Measurements from ENCODE around the gene AIG1. TPM values are rescaled to one million over a fixed set of nuclear protein-coding genes. Genes with fewer than 3 reads are reported as not detected.

The AIG1 gene
- total and polyA plus RNA-seq, 2 donors (not counting 1 experiment from before 2014, with no cell fraction given) = 40.6 to 42.2 TPM

GRCh38 chr6:143368426-143368825, 307.7 kb downstream of the AIG1 start:
- Histone ChIP-seq H3K27ac (ENCODE audit: insufficient read depth, low read length) (no peak overlapping the region), H3K36me3 (ENCODE audit: control insufficient read depth, insufficient read depth, low read length) (no peaks in the 10 kb centered on the region), H3K9ac (ENCODE audit: insufficient read depth, low read length) (no peak overlapping the region), H2AFZ (ENCODE audit: low read length) (no peak overlapping the region), H3K4me2 (ENCODE audit: extremely low read depth, insufficient read depth, low read length) (no peak overlapping the region), H3K79me2 (ENCODE audit: control insufficient read depth, insufficient read depth, low read length) (no peaks in the 10 kb centered on the region), H3K27me3 (ENCODE audit: control insufficient read depth, insufficient read depth, low read length) (no peaks in the 10 kb centered on the region), H3K4me1 (ENCODE audit: control insufficient read depth, extremely low read depth, insufficient read depth, low read length) (no peaks in the 10 kb centered on the region), H4K20me1 (ENCODE audit: control insufficient read depth, extremely low read depth, insufficient read depth, low read length) (no peaks in the 10 kb centered on the region), H3K9me3 (ENCODE audit: control insufficient read depth, insufficient read depth, low read depth, low read length) (no peaks in the 10 kb centered on the region), H3K4me3 (replicated peaks in 1 of 4; ENCODE audit: control extremely low read depth in 1 of 4, insufficient read depth in 1 of 4, low read depth in 3 of 4, low read length in 4 of 4) (no peak overlapping the region)
- DNase-seq (ENCODE audit: low read depth in 2 of 2) = peak; percentile 44 to 47
- TF ChIP-seq CTCF (conservative IDR thresholded peaks at IDR 0.05 in 1 of 2, IDR thresholded peaks at IDR 0.05 in 1 of 2; ENCODE audit: low read depth in 1 of 2, low read length in 2 of 2) (no peak), EZH2 (IDR thresholded peaks at IDR 0.05; ENCODE audit: low read length, missing control alignments) (no peak)

GRCh38 chr6:143369971-143370370, 309.3 kb downstream of the AIG1 start:
- H3K9me3 ChIP-seq (ENCODE audit: control insufficient read depth, insufficient read depth, low read depth, low read length) = no peaks in the 10 kb centered on the region
- no peak overlapping the region for H2AFZ ChIP-seq (ENCODE audit: low read length)
- H3K79me2 ChIP-seq (ENCODE audit: control insufficient read depth, insufficient read depth, low read length) = no peaks in the 10 kb centered on the region
- H3K9ac ChIP-seq (ENCODE audit: insufficient read depth, low read length) = no peak overlapping the region
- no peak overlapping the region for H3K27ac ChIP-seq (ENCODE audit: insufficient read depth, low read length)
- DNase-seq (ENCODE audit: low read depth in 2 of 2) = no peak
- no peaks in the 10 kb centered on the region for H4K20me1 ChIP-seq (ENCODE audit: control insufficient read depth, extremely low read depth, insufficient read depth, low read length)
- no peaks in the 10 kb centered on the region for H3K36me3 ChIP-seq (ENCODE audit: control insufficient read depth, insufficient read depth, low read length)
- no peak for TF ChIP-seq CTCF (conservative IDR thresholded peaks at IDR 0.05 in 1 of 2, IDR thresholded peaks at IDR 0.05 in 1 of 2; ENCODE audit: low read depth in 1 of 2, low read length in 2 of 2)
- no peak for TF ChIP-seq EZH2 (IDR thresholded peaks at IDR 0.05; ENCODE audit: low read length, missing control alignments)
- H3K4me2 ChIP-seq (ENCODE audit: extremely low read depth, insufficient read depth, low read length) = no peak overlapping the region
- no peaks in the 10 kb centered on the region for H3K27me3 ChIP-seq (ENCODE audit: control insufficient read depth, insufficient read depth, low read length)
- no peak overlapping the region for H3K4me3 ChIP-seq (replicated peaks in 1 of 4; ENCODE audit: control extremely low read depth in 1 of 4, insufficient read depth in 1 of 4, low read depth in 3 of 4, low read length in 4 of 4)
- H3K4me1 ChIP-seq (ENCODE audit: control insufficient read depth, extremely low read depth, insufficient read depth, low read length) = no peaks in the 10 kb centered on the region

DNA sequence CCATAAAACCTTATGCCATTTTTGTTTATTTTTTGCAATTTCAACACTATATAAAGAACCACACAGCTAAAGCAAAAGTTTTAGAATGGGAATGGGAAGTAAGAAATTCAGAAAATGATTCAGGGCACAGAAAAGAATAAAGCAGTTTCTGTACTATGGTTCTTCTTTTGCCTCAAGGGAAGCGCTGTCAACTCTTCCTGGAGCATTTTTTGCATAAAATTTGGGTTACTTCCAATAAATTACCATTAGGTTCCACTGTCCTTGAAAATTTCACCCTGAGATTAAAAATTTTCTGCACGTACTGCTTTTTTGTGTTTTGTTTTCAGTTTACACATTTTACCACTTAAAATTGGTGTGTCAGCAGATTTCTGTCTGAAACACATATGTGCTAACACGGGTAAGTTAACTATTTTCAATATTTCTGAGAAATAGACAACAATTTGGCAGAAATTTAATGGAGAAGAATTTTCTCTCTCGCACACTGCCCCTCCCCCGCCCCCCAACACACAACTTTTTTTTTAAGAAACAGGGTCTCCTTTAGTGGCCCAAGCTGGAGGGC, 310.2 kb downstream of the AIG1 start:
- Histone ChIP-seq H3K4me1 (ENCODE audit: control insufficient read depth, extremely low read depth, insufficient read depth, low read length) (no peaks in the 10 kb centered on the region), H3K9me3 (ENCODE audit: control insufficient read depth, insufficient read depth, low read depth, low read length) (no peaks in the 10 kb centered on the region), H3K9ac (ENCODE audit: insufficient read depth, low read length) (no peak overlapping the region), H3K27ac (ENCODE audit: insufficient read depth, low read length) (no peak overlapping the region), H3K36me3 (ENCODE audit: control insufficient read depth, insufficient read depth, low read length) (no peaks in the 10 kb centered on the region), H3K4me3 (replicated peaks in 1 of 4; ENCODE audit: control extremely low read depth in 1 of 4, insufficient read depth in 1 of 4, low read depth in 3 of 4, low read length in 4 of 4) (no peak overlapping the region), H3K79me2 (ENCODE audit: control insufficient read depth, insufficient read depth, low read length) (no peaks in the 10 kb centered on the region), H4K20me1 (ENCODE audit: control insufficient read depth, extremely low read depth, insufficient read depth, low read length) (no peaks in the 10 kb centered on the region), H3K4me2 (ENCODE audit: extremely low read depth, insufficient read depth, low read length) (no peak overlapping the region), H2AFZ (ENCODE audit: low read length) (no peak overlapping the region), H3K27me3 (ENCODE audit: control insufficient read depth, insufficient read depth, low read length) (no peaks in the 10 kb centered on the region)
- DNase-seq (ENCODE audit: low read depth in 2 of 2) = no peak
- no peak for TF ChIP-seq EZH2 (IDR thresholded peaks at IDR 0.05; ENCODE audit: low read length, missing control alignments)
- no peak for TF ChIP-seq CTCF (conservative IDR thresholded peaks at IDR 0.05 in 1 of 2, IDR thresholded peaks at IDR 0.05 in 1 of 2; ENCODE audit: low read depth in 1 of 2, low read length in 2 of 2)
